Stomach (tissue), 9 donors: ENCODE results near the gene PTPRC. TPM values are rescaled to one million over a fixed set of nuclear protein-coding genes. Genes with fewer than 3 reads are reported as not detected.

ENCODE experiments used
- DNase-seq, 2 donors: peaks; one replicate each; pipeline versions ENCODE4 v3.0.0 to v3.0.0-alpha.2; 2013 to 2019
- H3K27ac ChIP-seq, 5 donors: fragments of 200-600 bp in 4 of 5; sonication (generic) in 4 of 5; one replicate each; pipeline ENCODE4 v1.5.1; 2013 to 2019; ENCODE audit warnings: mild to moderate bottlenecking in 1 of 5, moderate library complexity in 1 of 5
- H3K27me3 ChIP-seq, 3 donors: fragments of 200-600 bp; sonication (generic); one replicate each; pipeline ENCODE4 v1.5.1; 2017 to 2019; ENCODE audit warnings: mixed run types in 1 of 3
- H3K36me3 ChIP-seq, 4 donors: fragments of 200-600 bp; sonication (generic); 1 replicate in 3 of 4; 2 replicates in 1 of 4; pipeline ENCODE4 v1.5.1; 2016 to 2019
- H3K4me1 ChIP-seq, 4 donors: fragments of 200-600 bp; sonication (generic); one replicate each; pipeline ENCODE4 v1.5.1; 2016 to 2019
- H3K4me3 ChIP-seq, 4 donors: fragments of 200-600 bp; sonication (generic) in 3 of 4; one replicate each; pipeline ENCODE4 v1.5.1; 2016 to 2019; ENCODE audit warnings: mild to moderate bottlenecking in 1 of 4
- H3K9me3 ChIP-seq, 4 donors: fragments of 200-600 bp; sonication (generic); one replicate each; pipeline ENCODE4 v1.5.1; 2016 to 2019
- EP300 ChIP-seq: sonication (generic); formaldehyde crosslinking; IDR thresholded peaks from one replicate; pipeline ENCODE4 v1.6.1; 2017; ENCODE audit warnings: antibody characterized with exemption
- POLR2A ChIP-seq, 4 donors: fragments of 450-650 bp; IDR thresholded peaks; one replicate each; pipeline ENCODE4 v1.6.1; 2016; ENCODE audit warnings: antibody characterized with exemption in 4 of 4, control low read depth in 2 of 4, mild to moderate bottlenecking in 1 of 4, moderate library complexity in 1 of 4
- POLR2AphosphoS5 ChIP-seq, 3 donors: sonication (generic); formaldehyde crosslinking; IDR thresholded peaks; one replicate each; pipeline ENCODE4 v1.6.1; 2016; ENCODE audit warnings: antibody characterized with exemption in 3 of 3
- WGBS, 5 donors: extraction: QIAGEN DNeasy Blood & Tissue Kit in 3 of 5; methylation state at CpG; one replicate each; pipeline versions ENCODE4 v1.1.5 to v1.1.7; 2013 to 2018; 5-methylcytosine and 5-hydroxymethylcytosine counted together
- intact Hi-C: fragments of 100-400 bp; cut with DNase I; formaldehyde crosslinking; loops from one replicate; pipeline ENCODE4 v1.15.1; 2023; ENCODE audit warnings: low total_unique reads
- polyA plus RNA-seq, 3 donors: library from polyadenylated mRNA; stranded (reverse); fragments of 200-250 nt; gene quantifications; one replicate each; pipeline ENCODE4 v1.2.3, GENCODE V29; 2013
- total RNA-seq, 5 donors: library from RNA; depleted of rRNA; stranded (reverse); fragments of >200 nt; gene quantifications; one replicate each; pipeline versions ENCODE4 v1.1.0 to v1.2.3, GENCODE V29; 2014 to 2016
- TF ChIP-seq, protein P1 (sequence below), 7 experiments: fragments of 450-650 bp in 4 of 7; fragments of 200-600 bp in 3 of 7; sonication (generic) in 3 of 7; IDR thresholded peaks; one replicate each; pipeline ENCODE4 v1.5.1; 2016 to 2019; ENCODE audit warnings: antibody characterized with exemption in 7 of 7, control low read depth in 2 of 7, mild to moderate bottlenecking in 1 of 7
- donor health status: healthy with polysubstance abuse.
- donor health status: Bipolar disorder and iron deficiency.
- donor health status: healthy.

Gene PTPRC
- total and polyA plus RNA-seq, 8 donors: 0.58 to 50.9 (median 15.2) TPM

DNA sequence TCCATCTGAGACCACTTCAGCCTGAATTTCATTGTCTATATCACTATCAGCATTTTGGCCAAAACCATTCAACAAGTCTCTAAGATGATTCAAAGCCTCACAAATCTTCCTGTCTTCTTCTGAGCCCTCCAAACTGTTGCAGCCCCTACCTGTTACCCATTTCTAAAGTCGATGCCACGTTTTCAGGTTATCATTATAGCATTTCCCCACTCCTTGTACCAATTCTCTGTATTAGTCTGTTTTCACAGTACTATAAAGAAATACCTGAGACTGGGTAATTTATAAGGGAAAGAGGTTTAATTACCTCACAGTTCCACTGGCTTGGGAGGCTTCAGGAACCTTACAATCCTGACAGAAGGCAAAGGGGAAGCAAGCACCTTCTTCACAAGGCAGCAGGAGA is 158.8 kb downstream of the PTPRC start:
- H3K4me3 ChIP-seq: no peak overlapping the region
- H3K27me3 ChIP-seq: no peaks in the 10 kb centered on the region
- no peaks in the 10 kb centered on the region for H3K4me1 ChIP-seq
- H3K9me3 ChIP-seq: peaks cover 3 to 25% (median 12%) of the 10 kb centered on the region in 4 donors
- DNase-seq: no peak
- no peak overlapping the region for H3K27ac ChIP-seq
- H3K36me3 ChIP-seq: no peaks in the 10 kb centered on the region
- intact Hi-C loops: no loop called here
- TF ChIP-seq POLR2A (IDR thresholded peaks at IDR 0.05) (no peak), EP300 (no peak), POLR2AphosphoS5 (IDR thresholded peaks at IDR 0.05) (no peak)
- TF ChIP-seq, protein P1, sequence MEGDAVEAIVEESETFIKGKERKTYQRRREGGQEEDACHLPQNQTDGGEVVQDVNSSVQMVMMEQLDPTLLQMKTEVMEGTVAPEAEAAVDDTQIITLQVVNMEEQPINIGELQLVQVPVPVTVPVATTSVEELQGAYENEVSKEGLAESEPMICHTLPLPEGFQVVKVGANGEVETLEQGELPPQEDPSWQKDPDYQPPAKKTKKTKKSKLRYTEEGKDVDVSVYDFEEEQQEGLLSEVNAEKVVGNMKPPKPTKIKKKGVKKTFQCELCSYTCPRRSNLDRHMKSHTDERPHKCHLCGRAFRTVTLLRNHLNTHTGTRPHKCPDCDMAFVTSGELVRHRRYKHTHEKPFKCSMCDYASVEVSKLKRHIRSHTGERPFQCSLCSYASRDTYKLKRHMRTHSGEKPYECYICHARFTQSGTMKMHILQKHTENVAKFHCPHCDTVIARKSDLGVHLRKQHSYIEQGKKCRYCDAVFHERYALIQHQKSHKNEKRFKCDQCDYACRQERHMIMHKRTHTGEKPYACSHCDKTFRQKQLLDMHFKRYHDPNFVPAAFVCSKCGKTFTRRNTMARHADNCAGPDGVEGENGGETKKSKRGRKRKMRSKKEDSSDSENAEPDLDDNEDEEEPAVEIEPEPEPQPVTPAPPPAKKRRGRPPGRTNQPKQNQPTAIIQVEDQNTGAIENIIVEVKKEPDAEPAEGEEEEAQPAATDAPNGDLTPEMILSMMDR (IDR thresholded peaks at IDR 0.05): no peak
- WGBS, 5 donors: 86 to 93% (median 89%) methylated on average over 2 of the region's 2 CpGs

DNA sequence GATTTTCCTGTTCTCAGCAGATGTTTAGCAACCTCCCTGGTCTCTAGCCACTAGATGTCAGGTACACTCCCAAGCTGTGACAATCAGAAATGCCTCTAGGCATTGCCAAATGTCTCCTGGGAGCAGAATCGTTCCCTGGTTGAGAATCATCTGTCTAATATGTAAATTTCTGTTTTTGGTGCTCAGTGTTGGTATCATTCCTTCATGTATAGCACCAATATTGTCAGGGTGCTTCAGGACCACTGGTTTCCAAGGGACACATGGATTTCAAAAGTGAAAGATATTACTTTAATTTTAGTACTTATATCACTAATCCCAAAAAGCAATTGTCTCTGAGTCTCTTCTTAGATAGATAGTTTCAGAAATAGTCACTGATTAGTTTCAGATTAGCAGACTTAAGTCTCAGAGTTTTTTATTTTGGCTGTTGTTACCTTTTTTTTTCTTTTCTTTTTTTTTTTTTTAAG is 160.1 kb downstream of the PTPRC start:
- Histone ChIP-seq H3K4me3 (no peak overlapping the region), H3K4me1 (no peaks in the 10 kb centered on the region), H3K27ac (no peak overlapping the region), H3K9me3 (peaks cover 3 to 25% (median 12%) of the 10 kb centered on the region in 4 donors), H3K27me3 (no peaks in the 10 kb centered on the region), H3K36me3 (no peaks in the 10 kb centered on the region)
- intact Hi-C loops: no loop called here
- 25 to 49% (median 31%) methylated on average over 1 of the region's 1 CpG for WGBS, 5 donors
- TF ChIP-seq, protein P1 (IDR thresholded peaks at IDR 0.05): no peak
- TF ChIP-seq EP300: no peak
- TF ChIP-seq POLR2A (IDR thresholded peaks at IDR 0.05): no peak
- TF ChIP-seq POLR2AphosphoS5 (IDR thresholded peaks at IDR 0.05): no peak
- DNase-seq: no peak

DNA sequence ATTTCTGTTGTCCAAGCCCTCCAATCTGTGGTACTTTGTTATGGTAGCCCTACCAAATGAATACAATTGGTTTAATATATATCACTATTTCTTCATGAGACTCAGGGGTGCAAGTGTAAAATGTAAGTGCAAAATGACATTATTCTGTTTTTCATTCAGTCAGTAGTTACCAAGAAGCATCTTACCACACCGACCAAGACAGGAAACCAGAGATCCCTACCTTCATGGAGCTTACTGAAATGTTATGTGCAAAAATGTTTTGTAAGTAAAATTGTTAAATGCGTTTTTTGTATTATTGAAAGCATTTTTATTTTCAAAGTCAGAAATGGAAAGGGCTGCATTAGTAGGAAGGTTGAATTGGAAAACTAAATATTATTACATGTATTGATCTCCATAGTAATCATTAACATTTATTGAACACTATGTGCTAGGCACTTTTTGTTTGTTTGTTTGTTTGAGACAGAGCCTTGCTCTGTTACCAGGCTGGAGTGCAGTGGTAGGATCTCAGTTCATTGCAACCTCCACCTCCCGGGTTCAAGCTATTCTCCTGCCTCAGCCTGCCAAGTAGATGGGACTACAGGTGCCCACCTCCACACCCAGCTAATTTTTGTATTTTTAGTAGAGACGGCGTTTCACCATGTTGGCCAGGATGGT is 166.8 kb downstream of the PTPRC start:
- TF ChIP-seq, protein P1 (IDR thresholded peaks at IDR 0.05): no peak
- TF ChIP-seq POLR2A (IDR thresholded peaks at IDR 0.05) (no peak), POLR2AphosphoS5 (IDR thresholded peaks at IDR 0.05) (no peak), EP300 (no peak)
- Histone ChIP-seq H3K36me3 (no peaks in the 10 kb centered on the region), H3K27ac (no peak overlapping the region), H3K27me3 (no peaks in the 10 kb centered on the region), H3K4me3 (no peak overlapping the region), H3K4me1 (no peaks in the 10 kb centered on the region), H3K9me3 (no peaks in the 10 kb centered on the region)
- no peak for DNase-seq
- WGBS, 5 donors: 92 to 97% (median 96%) methylated on average over 5 of the region's 5 CpGs
- intact Hi-C loops: no loop called here

DNA sequence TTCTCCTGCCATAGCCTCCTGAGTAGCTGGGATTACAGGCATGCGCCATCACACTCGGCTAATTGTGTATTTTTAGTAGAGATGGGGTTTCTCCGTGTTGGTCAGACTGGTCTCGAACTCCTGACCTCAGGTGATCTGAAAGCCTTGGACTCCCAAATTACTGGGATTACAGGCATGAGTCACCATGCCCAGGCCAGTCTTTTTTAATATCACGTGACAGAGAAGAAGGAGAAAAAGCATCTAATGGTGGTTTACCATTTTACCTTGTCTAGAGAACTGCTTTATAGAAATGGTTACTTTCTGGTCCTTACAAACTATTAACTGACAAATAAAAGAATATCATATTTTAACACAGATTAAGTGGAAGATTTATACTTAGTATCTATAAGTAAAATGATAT is 168.0 kb downstream of the PTPRC start:
- WGBS, 5 donors: 92 to 96% (median 94%) methylated on average over 5 of the region's 5 CpGs
- Histone ChIP-seq H3K27me3 (no peaks in the 10 kb centered on the region), H3K4me1 (no peaks in the 10 kb centered on the region), H3K9me3 (peaks cover 0 to under 1% (median 0%) of the 10 kb centered on the region in 4 donors), H3K4me3 (no peak overlapping the region), H3K36me3 (no peaks in the 10 kb centered on the region), H3K27ac (no peak overlapping the region)
- DNase-seq: no peak
- TF ChIP-seq EP300 (no peak), POLR2A (IDR thresholded peaks at IDR 0.05) (no peak), POLR2AphosphoS5 (IDR thresholded peaks at IDR 0.05) (no peak)
- TF ChIP-seq, protein P1 (IDR thresholded peaks at IDR 0.05): no peak
- intact Hi-C loops: no loop called here

Other genes starting within 250 kb of the PTPRC start
- not detected for gene ATP6V1G3, start 98.4 kb upstream of the PTPRC start, total RNA-seq
- gene ATP6V1G3, start 98.4 kb upstream of the PTPRC start, polyA plus RNA-seq: not detected